GM12865 (cell line): ENCODE measurements around the gene SOS2.

Experiments used
- DNase-seq: peaks from one replicate; pipeline ENCODE4 v3.0.0; 2010; ENCODE audit warnings: low read depth
- H3K4me3 ChIP-seq: 2 replicates; pipeline ENCODE4 v1.5.1; 2011; ENCODE audit warnings: mild to moderate bottlenecking, low read depth, low read length, control low read depth
- CTCF ChIP-seq: IDR thresholded peaks from 2 replicates; pipeline ENCODE4 v1.5.1; 2011; ENCODE audit warnings: low read length, control low read depth, low read depth, inconsistent platforms; ENCODE audit not compliant: insufficient read depth; ENCODE audit errors: missing control alignments

SOS2 gene

DNA sequence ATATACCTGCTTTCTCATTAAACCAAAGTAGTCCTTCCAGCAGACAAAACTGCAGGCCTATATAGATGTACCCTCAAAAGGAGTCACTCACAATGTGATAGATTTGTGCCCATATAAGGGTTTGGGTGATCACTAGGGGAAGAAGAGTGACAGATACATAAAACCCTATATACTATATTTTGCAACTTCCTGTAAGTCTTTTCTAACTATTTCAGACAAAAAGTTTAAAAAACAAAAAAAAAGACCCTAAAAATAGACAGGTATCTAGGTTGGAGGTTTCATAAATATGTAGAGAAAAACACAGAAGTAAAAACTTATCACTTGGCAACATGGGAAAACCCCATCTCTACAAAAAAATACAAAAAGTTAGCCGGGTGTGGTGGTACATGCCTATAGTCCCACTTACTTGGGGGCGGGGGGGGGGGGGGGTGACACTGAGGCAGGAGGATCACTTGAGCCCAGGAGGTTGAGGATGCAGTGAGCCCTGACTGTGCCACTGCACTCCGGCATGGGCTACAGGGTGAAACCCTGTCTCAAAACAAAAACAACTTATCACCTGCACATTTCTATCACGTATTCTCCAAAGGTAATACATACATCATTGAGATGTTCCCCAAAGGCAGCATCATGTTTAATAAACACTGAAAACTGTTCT, 117.9 kb downstream of the SOS2 start:
- H3K4me3 ChIP-seq, result peak overlapping the region; percentile 96
- DNase-seq, result peak; percentile 62
- TF ChIP-seq CTCF, result no peak

GRCh38 chr14:50110323-50111037, 120.9 kb downstream of the SOS2 start:
- no peak for TF ChIP-seq CTCF
- no peak for DNase-seq
- H3K4me3 ChIP-seq, result no peak overlapping the region

GRCh38 chr14:50109342-50109741, 122.0 kb downstream of the SOS2 start:
- no peak for TF ChIP-seq CTCF
- DNase-seq, result no peak
- H3K4me3 ChIP-seq, result no peak overlapping the region

DNA sequence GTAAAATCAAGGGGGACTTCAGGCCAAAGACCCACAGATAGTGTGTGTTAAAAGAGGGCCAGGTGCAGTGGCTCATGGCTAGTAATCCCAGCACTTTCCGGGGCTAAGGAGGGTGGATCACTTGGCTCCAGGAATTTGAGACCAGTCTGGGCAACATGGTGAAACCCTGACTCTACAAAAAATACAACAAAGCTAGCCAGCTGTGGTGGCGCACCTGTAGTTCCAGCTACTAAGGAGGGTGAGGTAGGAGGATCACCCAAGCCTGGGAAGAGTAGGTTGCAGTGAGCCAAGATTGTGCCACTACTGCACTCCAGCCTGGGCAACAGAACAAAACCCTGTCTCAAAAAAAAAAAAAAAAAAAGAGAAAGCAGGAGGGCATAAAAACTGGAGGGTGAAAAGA, 123.5 kb downstream of the SOS2 start:
- DNase-seq, result no peak
- no peak overlapping the region for H3K4me3 ChIP-seq
- no peak for TF ChIP-seq CTCF

- no peak for TF ChIP-seq CTCF
- DNase-seq, result no peak
- no peak overlapping the region for H3K4me3 ChIP-seq
Observed at GRCh38 chr14:50106178-50106577, 125.2 kb downstream of the SOS2 start.

- no peak for TF ChIP-seq CTCF
- no peak overlapping the region for H3K4me3 ChIP-seq
- no peak for DNase-seq
Observed at GRCh38 chr14:50103558-50103957, 127.8 kb downstream of the SOS2 start.
